Measurements from ENCODE around the gene TAAR1. TPM values are rescaled to one million over a fixed set of nuclear protein-coding genes. Genes with fewer than 3 reads are reported as not detected.

The TAAR1 gene
- total and polyA plus RNA-seq, 2 donors (not counting 3 experiments of a cell fraction or from before 2014, with no cell fraction given) = not detected

DNA sequence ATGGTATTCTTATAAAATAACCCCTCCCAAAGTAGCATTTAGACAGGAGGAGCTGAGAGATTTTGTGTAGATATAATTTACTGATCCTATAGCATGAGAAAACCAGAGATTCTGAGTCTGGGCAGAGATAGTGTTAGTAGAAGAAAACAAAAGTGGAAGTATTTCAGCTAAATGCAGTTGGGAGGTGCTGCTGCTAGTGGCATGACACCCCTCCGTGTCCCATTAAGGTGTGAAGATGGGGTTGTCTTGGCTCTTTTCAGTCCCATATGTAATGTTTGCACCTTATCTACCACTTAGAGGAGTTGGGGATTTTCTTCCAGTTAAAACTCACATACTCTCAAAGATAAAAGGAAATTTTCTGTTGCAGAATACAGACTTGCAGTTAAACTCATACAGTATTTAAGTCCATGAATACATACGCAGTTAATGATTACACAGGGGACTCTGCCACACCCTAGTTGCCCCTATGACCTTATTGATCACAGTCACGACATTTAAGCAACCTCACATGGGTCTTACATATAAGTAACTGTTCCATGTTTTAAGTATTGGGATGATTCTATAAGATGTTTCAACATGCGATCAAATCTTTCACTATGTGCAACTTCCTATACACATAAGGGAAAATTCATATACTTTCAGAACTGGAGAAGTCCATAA is 46.4 kb downstream of the TAAR1 start:
- Histone ChIP-seq H3K4me1 (ENCODE audit: control insufficient read depth, extremely low read depth, insufficient read depth, low read length) (no peaks in the 10 kb centered on the region), H3K4me3 (replicated peaks in 1 of 3; ENCODE audit: insufficient read depth in 1 of 3, low read depth in 1 of 3, low read length in 3 of 3) (no peak overlapping the region), H3K4me2 (ENCODE audit: insufficient read depth, low read length) (no peak overlapping the region), H3K27me3 (ENCODE audit: control insufficient read depth in 2 of 2, insufficient read depth in 2 of 2, low read length in 2 of 2) (peaks cover 1 to 5% of the 10 kb centered on the region in 2 experiments), H3K9me3 (replicated peaks; ENCODE audit: control insufficient read depth, insufficient read depth, low read length) (no peaks in the 10 kb centered on the region), H3K9me1 (replicated peaks; ENCODE audit: control insufficient read depth, extremely low read depth, insufficient read depth, low read length) (no peaks in the 10 kb centered on the region), H3K27ac (ENCODE audit: insufficient read depth, low read depth, low read length) (no peak overlapping the region), H2AFZ (ENCODE audit: low read depth, low read length) (no peak overlapping the region), H3K9ac (replicated peaks; ENCODE audit: extremely low read depth, insufficient read depth, low read length) (no peak overlapping the region), H3K36me3 (ENCODE audit: control insufficient read depth in 2 of 2, extremely low read depth in 1 of 2, insufficient read depth in 2 of 2, low read length in 2 of 2) (no peaks in the 10 kb centered on the region), H4K20me1 (replicated peaks; ENCODE audit: control insufficient read depth, extremely low read depth, insufficient read depth, low read length) (no peaks in the 10 kb centered on the region), H3K79me2 (ENCODE audit: control insufficient read depth, insufficient read depth, low read length) (no peaks in the 10 kb centered on the region)
- ChIA-PET CTCF (no interaction called here), POLR2A (interaction anchor here (0.6 kb wide), 1 partner anchor 107 kb away, joined by 4 read pairs; no protein-coding TSS in a partner anchor)
- BruUV-seq (replicated peaks) = no TSS peak
- TF ChIP-seq, protein P1, sequence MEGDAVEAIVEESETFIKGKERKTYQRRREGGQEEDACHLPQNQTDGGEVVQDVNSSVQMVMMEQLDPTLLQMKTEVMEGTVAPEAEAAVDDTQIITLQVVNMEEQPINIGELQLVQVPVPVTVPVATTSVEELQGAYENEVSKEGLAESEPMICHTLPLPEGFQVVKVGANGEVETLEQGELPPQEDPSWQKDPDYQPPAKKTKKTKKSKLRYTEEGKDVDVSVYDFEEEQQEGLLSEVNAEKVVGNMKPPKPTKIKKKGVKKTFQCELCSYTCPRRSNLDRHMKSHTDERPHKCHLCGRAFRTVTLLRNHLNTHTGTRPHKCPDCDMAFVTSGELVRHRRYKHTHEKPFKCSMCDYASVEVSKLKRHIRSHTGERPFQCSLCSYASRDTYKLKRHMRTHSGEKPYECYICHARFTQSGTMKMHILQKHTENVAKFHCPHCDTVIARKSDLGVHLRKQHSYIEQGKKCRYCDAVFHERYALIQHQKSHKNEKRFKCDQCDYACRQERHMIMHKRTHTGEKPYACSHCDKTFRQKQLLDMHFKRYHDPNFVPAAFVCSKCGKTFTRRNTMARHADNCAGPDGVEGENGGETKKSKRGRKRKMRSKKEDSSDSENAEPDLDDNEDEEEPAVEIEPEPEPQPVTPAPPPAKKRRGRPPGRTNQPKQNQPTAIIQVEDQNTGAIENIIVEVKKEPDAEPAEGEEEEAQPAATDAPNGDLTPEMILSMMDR (IDR thresholded peaks at IDR 0.05; ENCODE audit: extremely low read depth in 1 of 2, insufficient read depth in 1 of 2, low read depth in 1 of 2, low read length in 2 of 2) = no peak
- TF ChIP-seq POLR2AphosphoS5 (IDR thresholded peaks at IDR 0.05; ENCODE audit: insufficient read depth, low read depth, low read length) (no peak), MYC (IDR thresholded peaks at IDR 0.05; ENCODE audit: low read depth, low read length) (no peak), FOS (IDR thresholded peaks at IDR 0.05; ENCODE audit: borderline replicate concordance, insufficient read depth, low read length) (no peak), GATA2 (IDR thresholded peaks at IDR 0.05; ENCODE audit: insufficient read depth, insufficient read length, low read depth, low read length) (no peak), POLR2A (IDR thresholded peaks at IDR 0.05; ENCODE audit: low read depth, low read length) (no peak), JUN (IDR thresholded peaks at IDR 0.05; ENCODE audit: borderline replicate concordance, insufficient read depth, insufficient read length, low read depth) (no peak), EZH2 (IDR thresholded peaks at IDR 0.05; ENCODE audit: borderline replicate concordance, low read depth, low read length, severe bottlenecking) (no peak)
- TF ChIP-seq, protein P2, sequence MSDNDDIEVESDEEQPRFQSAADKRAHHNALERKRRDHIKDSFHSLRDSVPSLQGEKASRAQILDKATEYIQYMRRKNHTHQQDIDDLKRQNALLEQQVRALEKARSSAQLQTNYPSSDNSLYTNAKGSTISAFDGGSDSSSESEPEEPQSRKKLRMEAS (IDR thresholded peaks at IDR 0.05; ENCODE audit: insufficient read depth, insufficient read length) = no peak
- FAIRE-seq (no peak), DNase-seq (ENCODE audit: low read depth, low spot score) (no peak)
- dilution Hi-C loops (cut with MboI; ENCODE audit: extremely low pct_ligation_motif_present, low sequenced_read_pairs) = no loop called here
- intact Hi-C loops (cut with micrococcal nuclease) = no loop called here
